Caco-2 (cell line): ENCODE measurements around the gene IGFLR1. TPM values are rescaled to one million over a fixed set of nuclear protein-coding genes. Genes with fewer than 3 reads are reported as not detected.

Experiments
- BruUV-seq: library from RNA; stranded (reverse); fragments of 400-500 nt; replicated peaks from 2 replicates; lab custom pipeline; 2021; lab: Mats Ljungman, UMichigan
- CTCF ChIA-PET: fragments of 300-600 bp; sonication (Branson Sonifier 250); formaldehyde crosslinking; loops from one replicate; lab custom pipeline; 2022; ENCODE audit warnings: antibody characterized with exemption; lab: Charles Lee
- POLR2A ChIA-PET: fragments of 300-600 bp; sonication (Branson Sonifier 250); formaldehyde crosslinking; loops from one replicate; lab custom pipeline; 2022; ENCODE audit warnings: antibody characterized with exemption; lab: Charles Lee
- DNase-seq, 2 experiments: peaks; one replicate each; pipeline versions ENCODE4 v3.0.0 to v3.0.0-alpha.2; 2020 to 2022
- H3K27me3 ChIP-seq: replicated peaks from 2 replicates; pipeline ENCODE4 v1.6.0; 2011; ENCODE audit warnings: low read length; ENCODE audit not compliant: control insufficient read depth, insufficient read depth
- H3K36me3 ChIP-seq: 2 replicates; pipeline ENCODE4 v1.5.1; 2011; ENCODE audit warnings: low read length; ENCODE audit not compliant: control insufficient read depth, insufficient read depth
- H3K4me1 ChIP-seq: fragments of 250-450 bp; sonication (Bioruptor Pico); 2 replicates; pipeline ENCODE4 v1.5.1; 2020; ENCODE audit warnings: mild to moderate bottlenecking
- H3K4me3 ChIP-seq: 2 replicates; pipeline ENCODE4 v1.5.1; 2011; ENCODE audit warnings: low read depth, mild to moderate bottlenecking, control low read depth, low read length
- H3K9me3 ChIP-seq: fragments of 250-450 bp; sonication (Bioruptor Pico); 2 replicates; pipeline ENCODE4 v1.5.1; 2020; ENCODE audit warnings: mild to moderate bottlenecking, moderate library complexity
- H3K27ac Mint-ChIP-seq: one replicate; pipeline ENCODE4 v1.8.0; 2022; ENCODE audit warnings: mixed read lengths; ENCODE audit not compliant: unreplicated experiment
- H3K27me3 Mint-ChIP-seq: one replicate; pipeline ENCODE4 v1.8.0; 2022; ENCODE audit warnings: mixed read lengths; ENCODE audit not compliant: insufficient read depth, unreplicated experiment
- H3K36me3 Mint-ChIP-seq: one replicate; pipeline ENCODE4 v1.8.0; 2022; ENCODE audit warnings: mild to moderate bottlenecking, mixed read lengths; ENCODE audit not compliant: insufficient read depth, unreplicated experiment
- H3K4me1 Mint-ChIP-seq: one replicate; pipeline ENCODE4 v1.8.0; 2022; ENCODE audit warnings: low read depth, mixed read lengths; ENCODE audit not compliant: unreplicated experiment
- H3K4me3 Mint-ChIP-seq: one replicate; pipeline ENCODE4 v1.8.0; 2022; ENCODE audit warnings: mild to moderate bottlenecking, moderate library complexity, mixed read lengths; ENCODE audit not compliant: unreplicated experiment
- H3K9me3 Mint-ChIP-seq: one replicate; pipeline ENCODE4 v1.8.0; 2022; ENCODE audit warnings: mixed read lengths; ENCODE audit not compliant: unreplicated experiment
- CTCF ChIP-seq, 2 experiments: fragments of 200-600 bp in 1 of 2; IDR thresholded peaks; 1 replicate in 1 of 2; 2 replicates in 1 of 2; pipeline versions ENCODE4 v1.5.1 to v1.8.0; 2011 to 2022; ENCODE audit warnings: antibody characterized with exemption in 1 of 2, control low read depth in 1 of 2, inconsistent platforms in 1 of 2, low read depth in 1 of 2, low read length in 1 of 2, mild to moderate bottlenecking in 1 of 2, moderate library complexity in 1 of 2; ENCODE audit not compliant: insufficient read depth in 1 of 2, severe bottlenecking in 1 of 2, unreplicated experiment in 1 of 2
- intact Hi-C: fragments of 100-400 bp; cut with micrococcal nuclease; formaldehyde crosslinking; loops from one replicate; pipeline ENCODE4 v1.10.0; 2022; ENCODE audit not compliant: unreplicated experiment
- total RNA-seq: library from RNA; stranded (reverse); gene quantifications from 2 replicates; pipeline ENCODE4 v1.2.3, GENCODE V29; 2022

The IGFLR1 gene
- total RNA-seq, 1 experiment from 2014 or later, result 11.3 TPM

DNA sequence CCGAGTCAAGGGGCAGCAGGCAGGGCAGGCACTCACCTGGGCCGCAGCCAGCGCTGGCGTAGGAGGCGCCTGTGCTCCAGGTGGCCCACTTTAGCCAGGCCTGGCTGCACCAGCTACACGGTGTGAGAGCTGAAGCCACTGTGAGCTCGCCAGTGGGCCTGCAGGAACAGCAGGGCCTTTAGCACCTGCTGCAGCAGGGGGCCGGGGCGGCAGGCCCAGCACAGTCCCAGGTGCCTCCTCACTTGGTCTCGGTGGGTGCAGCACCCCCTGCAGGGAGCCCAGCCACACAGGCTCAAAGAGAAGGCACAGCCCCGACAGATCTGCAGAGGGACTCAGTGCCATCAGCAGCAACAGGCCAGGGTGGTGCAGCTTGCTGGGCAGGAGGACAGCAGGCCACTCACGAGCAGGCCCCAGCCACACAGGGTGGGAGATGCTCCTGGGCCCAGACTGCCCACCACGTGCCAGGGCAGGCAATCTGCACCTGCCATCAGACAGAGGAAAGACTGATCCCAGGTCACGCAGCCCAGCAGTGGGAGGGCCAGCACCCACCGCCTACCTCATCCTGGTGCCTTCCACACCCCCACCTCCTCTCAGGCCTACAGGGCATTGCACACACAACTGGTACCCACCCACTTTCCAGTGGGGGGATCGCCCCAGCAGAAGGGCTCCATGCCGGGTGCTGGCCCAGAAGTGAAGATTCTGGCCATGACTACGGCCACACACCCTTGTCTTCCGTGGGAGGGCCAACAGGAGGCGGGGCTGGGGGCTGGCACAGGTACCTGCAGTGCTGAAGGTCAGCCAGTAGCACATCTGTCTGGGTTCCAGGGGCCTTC, 48.9 kb upstream of the IGFLR1 start:
- POLR2A ChIA-PET, result no interaction called here
- H3K36me3 Mint-ChIP-seq, result peaks cover 5% of the 10 kb centered on the region
- intact Hi-C loops, result no loop called here
- H3K4me1 Mint-ChIP-seq, result no peaks in the 10 kb centered on the region
- no peaks in the 10 kb centered on the region for H3K4me1 ChIP-seq
- no TSS peak for BruUV-seq
- DNase-seq, result peak in 1 of 2 experiments; percentile 32
- H3K9me3 Mint-ChIP-seq, result no peaks in the 10 kb centered on the region
- H3K27me3 ChIP-seq, result no peaks in the 10 kb centered on the region
- H3K27me3 Mint-ChIP-seq, result peaks cover 5% of the 10 kb centered on the region
- H3K9me3 ChIP-seq, result no peaks in the 10 kb centered on the region
- H3K36me3 ChIP-seq, result no peaks in the 10 kb centered on the region
- no peak overlapping the region for H3K4me3 ChIP-seq
- H3K27ac Mint-ChIP-seq, result no peak overlapping the region
- peak in 1 of 2 experiments; percentile 10 for TF ChIP-seq CTCF (IDR thresholded peaks at IDR 0.05; ENCODE audit: insufficient read depth in 1 of 2, low read depth in 1 of 2, low read length in 1 of 2, severe bottlenecking in 1 of 2, unreplicated experiment in 1 of 2)
- H3K4me3 Mint-ChIP-seq, result no peak overlapping the region
- CTCF ChIA-PET, result no interaction called here

- no peak for DNase-seq
- no TSS peak for BruUV-seq
- Mint-ChIP-seq H3K9me3 (no peaks in the 10 kb centered on the region), H3K27ac (no peak overlapping the region), H3K4me3 (no peak overlapping the region), H3K27me3 (peaks cover 5% of the 10 kb centered on the region), H3K4me1 (no peaks in the 10 kb centered on the region), H3K36me3 (peaks cover 5% of the 10 kb centered on the region)
- Histone ChIP-seq H3K9me3 (no peaks in the 10 kb centered on the region), H3K4me3 (no peak overlapping the region), H3K27me3 (no peaks in the 10 kb centered on the region), H3K4me1 (no peaks in the 10 kb centered on the region), H3K36me3 (no peaks in the 10 kb centered on the region)
- intact Hi-C loops, result no loop called here
- TF ChIP-seq CTCF (IDR thresholded peaks at IDR 0.05; ENCODE audit: insufficient read depth in 1 of 2, low read depth in 1 of 2, low read length in 1 of 2, severe bottlenecking in 1 of 2, unreplicated experiment in 1 of 2), result no peak
- ChIA-PET CTCF (interaction anchor here (0.6 kb wide), 1 partner anchor 24 kb away, joined by 5 read pairs; no protein-coding TSS in a partner anchor), POLR2A (no interaction called here)
Observed at GRCh38 chr19:35789978-35790944, 48.0 kb upstream of the IGFLR1 start.
